Limb (tissue), 2 donors: ENCODE data around the gene UBQLN1.
A peak's percentile ranks its signal among the peaks of the same experiment; 100 is the strongest.
"Not testable (repeated sequence)": the region's sequence is repeated elsewhere in the genome, so short reads cannot be mapped to it uniquely, and the experiment has no call there.

Experiments
- DNase-seq, 2 donors: peaks; one replicate each; pipeline ENCODE4 v3.0.0-alpha.2; 2016; ENCODE audit errors: extremely low spot score in 2 of 2

Gene UBQLN1

GRCh38 chr9:83633676-83634075 is 74.1 kb downstream of the UBQLN1 start:
- no peak for DNase-seq

- no peak for DNase-seq
Measured at GRCh38 chr9:83633255-83633654, 74.5 kb downstream of the UBQLN1 start.

- DNase-seq = peak; percentile 18 to 55
Measured at GRCh38 chr9:83630938-83631457, 76.8 kb downstream of the UBQLN1 start.

GRCh38 chr9:83629433-83630104 is 78.2 kb downstream of the UBQLN1 start:
- DNase-seq = no peak

GRCh38 chr9:83628540-83628939 is 79.2 kb downstream of the UBQLN1 start:
- no peak for DNase-seq

GRCh38 chr9:83625178-83625577 is 82.6 kb downstream of the UBQLN1 start:
- no peak for DNase-seq

- peak in 1 of 2 donors; percentile 4 for DNase-seq
Measured at GRCh38 chr9:83623679-83624076, 84.1 kb downstream of the UBQLN1 start.

- DNase-seq = peak in 1 of 2 donors; percentile 89
Measured at GRCh38 chr9:83622939-83623678, 84.6 kb downstream of the UBQLN1 start, which contains the start of gene IDNK. TSS of gene IDNK (plus strand) at chr9:83623143. CDS start at chr9:83623172, 29 bp downstream.

- DNase-seq = peak in 1 of 2 donors; percentile 71
Measured at GRCh38 chr9:83622433-83622938, 85.3 kb downstream of the UBQLN1 start.

GRCh38 chr9:83620841-83621636 is 86.7 kb downstream of the UBQLN1 start:
- DNase-seq = peak; percentile 43 to 49

GRCh38 chr9:83617299-83617698 is 90.5 kb downstream of the UBQLN1 start:
- DNase-seq = no peak

- not testable (repeated sequence) for DNase-seq
Measured at GRCh38 chr9:83613298-83613697, 94.5 kb downstream of the UBQLN1 start.
